Kidney epithelial cell (primary cell): ENCODE data around the gene AFG1L. TPM values are rescaled to one million over a fixed set of nuclear protein-coding genes. Genes with fewer than 3 reads are reported as not detected.

Experiments used
- DNase-seq: peaks from one replicate; pipeline ENCODE4 v3.0.0-alpha.2; 2010; ENCODE audit warnings: low read depth
- H3K27me3 ChIP-seq: 2 replicates; pipeline ENCODE4 v1.6.0; 2011; ENCODE audit warnings: low read length; ENCODE audit not compliant: control insufficient read depth, insufficient read depth
- H3K36me3 ChIP-seq: 2 replicates; pipeline ENCODE4 v1.5.1; 2011; ENCODE audit warnings: low read length; ENCODE audit not compliant: control insufficient read depth, insufficient read depth
- H3K4me3 ChIP-seq: 2 replicates; pipeline ENCODE4 v1.5.1; 2011; ENCODE audit warnings: low read depth, mild to moderate bottlenecking, control low read depth, low read length
- total RNA-seq: library from RNA; depleted of rRNA; stranded (reverse); fragments of >200 nt; gene quantifications from 2 replicates; pipeline ENCODE4 v1.2.3, GENCODE V29; 2015
- TF ChIP-seq, protein P1 (sequence below): IDR thresholded peaks from 2 replicates; pipeline ENCODE4 v1.5.1; 2011; ENCODE audit warnings: mild to moderate bottlenecking, moderate library complexity, low read length, control low read depth, inconsistent platforms; ENCODE audit not compliant: insufficient read depth, poor library complexity, severe bottlenecking

AFG1L gene
- total RNA-seq, 1 donor from 2014 or later = 3.6 TPM

- H3K36me3 ChIP-seq = no peaks in the 10 kb centered on the region
- no peak overlapping the region for H3K4me3 ChIP-seq
- no peak for DNase-seq
- TF ChIP-seq, protein P1, sequence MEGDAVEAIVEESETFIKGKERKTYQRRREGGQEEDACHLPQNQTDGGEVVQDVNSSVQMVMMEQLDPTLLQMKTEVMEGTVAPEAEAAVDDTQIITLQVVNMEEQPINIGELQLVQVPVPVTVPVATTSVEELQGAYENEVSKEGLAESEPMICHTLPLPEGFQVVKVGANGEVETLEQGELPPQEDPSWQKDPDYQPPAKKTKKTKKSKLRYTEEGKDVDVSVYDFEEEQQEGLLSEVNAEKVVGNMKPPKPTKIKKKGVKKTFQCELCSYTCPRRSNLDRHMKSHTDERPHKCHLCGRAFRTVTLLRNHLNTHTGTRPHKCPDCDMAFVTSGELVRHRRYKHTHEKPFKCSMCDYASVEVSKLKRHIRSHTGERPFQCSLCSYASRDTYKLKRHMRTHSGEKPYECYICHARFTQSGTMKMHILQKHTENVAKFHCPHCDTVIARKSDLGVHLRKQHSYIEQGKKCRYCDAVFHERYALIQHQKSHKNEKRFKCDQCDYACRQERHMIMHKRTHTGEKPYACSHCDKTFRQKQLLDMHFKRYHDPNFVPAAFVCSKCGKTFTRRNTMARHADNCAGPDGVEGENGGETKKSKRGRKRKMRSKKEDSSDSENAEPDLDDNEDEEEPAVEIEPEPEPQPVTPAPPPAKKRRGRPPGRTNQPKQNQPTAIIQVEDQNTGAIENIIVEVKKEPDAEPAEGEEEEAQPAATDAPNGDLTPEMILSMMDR = no peak
- H3K27me3 ChIP-seq = no peaks in the 10 kb centered on the region
Observed at GRCh38 chr6:108348655-108349349, 53.9 kb downstream of the AFG1L start.

GRCh38 chr6:108350528-108350927, 55.7 kb downstream of the AFG1L start:
- no peak for DNase-seq
- no peaks in the 10 kb centered on the region for H3K27me3 ChIP-seq
- no peaks in the 10 kb centered on the region for H3K36me3 ChIP-seq
- TF ChIP-seq, protein P1 = no peak
- H3K4me3 ChIP-seq = no peak overlapping the region

DNA sequence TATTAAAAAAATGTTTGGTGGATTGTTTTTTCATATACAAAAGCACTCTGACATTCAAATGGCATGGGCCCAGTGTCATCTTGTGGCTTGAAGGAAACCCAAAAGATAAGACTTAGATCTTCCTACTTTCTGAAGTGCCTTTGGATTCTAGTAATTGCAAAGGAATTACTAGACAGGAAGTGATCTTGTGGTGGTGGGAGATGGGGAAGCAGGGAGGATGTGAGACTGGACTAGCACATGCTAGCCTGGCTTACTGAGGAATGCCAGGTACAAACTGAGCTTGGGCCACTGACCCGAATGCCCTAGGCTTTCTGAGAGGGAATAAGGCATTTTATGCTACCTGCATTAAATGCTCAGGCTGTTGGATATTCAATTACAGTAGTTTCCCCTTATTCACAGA, 59.0 kb downstream of the AFG1L start:
- Histone ChIP-seq H3K4me3 (no peak overlapping the region), H3K36me3 (no peaks in the 10 kb centered on the region), H3K27me3 (no peaks in the 10 kb centered on the region)
- TF ChIP-seq, protein P1 = no peak
- DNase-seq = no peak

DNA sequence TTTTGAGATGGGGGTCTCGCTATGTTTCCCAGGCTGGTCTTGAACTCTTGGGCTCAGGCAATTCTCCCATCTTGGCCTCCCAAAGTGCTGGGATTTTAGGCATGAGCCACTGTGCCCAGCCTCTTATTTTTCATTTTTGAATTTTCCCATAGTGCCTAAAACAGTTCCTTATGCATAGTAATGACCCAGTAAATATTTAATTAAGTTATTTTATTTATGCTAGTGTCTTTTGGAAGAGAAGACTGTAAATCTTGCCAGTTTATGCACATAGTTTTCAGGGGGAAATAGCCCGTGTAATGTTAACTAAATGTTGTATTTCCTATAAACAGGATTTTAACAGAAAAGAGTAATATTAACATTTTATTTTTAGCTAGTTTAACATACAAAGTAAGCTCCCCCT, 60.3 kb downstream of the AFG1L start:
- Histone ChIP-seq H3K36me3 (no peaks in the 10 kb centered on the region), H3K27me3 (no peaks in the 10 kb centered on the region), H3K4me3 (no peak overlapping the region)
- TF ChIP-seq, protein P1 = no peak
- DNase-seq = no peak

DNA sequence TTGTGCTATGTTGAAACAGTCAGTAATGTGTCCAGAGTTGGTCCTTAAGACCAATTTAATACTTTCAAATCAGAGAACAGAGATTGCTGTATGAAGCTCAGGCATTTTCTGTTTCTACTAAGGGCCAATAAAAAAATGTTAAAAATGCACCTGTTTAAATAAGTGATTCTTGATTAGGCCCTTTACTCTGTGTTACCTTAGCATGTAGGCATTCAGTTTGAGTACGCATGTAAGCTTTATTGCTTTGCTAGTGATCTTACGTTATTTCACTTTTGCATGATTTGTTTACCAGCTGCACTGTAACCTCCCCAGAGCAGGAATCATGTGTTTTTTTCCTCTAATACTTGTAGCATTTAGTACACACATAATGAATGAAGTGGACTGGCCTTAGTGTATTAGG, 61.0 kb downstream of the AFG1L start:
- Histone ChIP-seq H3K4me3 (no peak overlapping the region), H3K27me3 (no peaks in the 10 kb centered on the region), H3K36me3 (no peaks in the 10 kb centered on the region)
- TF ChIP-seq, protein P1 = no peak
- no peak for DNase-seq
